NCI-H1436 (cell line): ENCODE results near the gene OLA1.
A peak's percentile ranks its signal among the peaks of the same experiment; 100 is the strongest.

Experiments
- DNase-seq: peaks from one replicate; lab custom pipeline; 2025; lab: John Stamatoyannopoulos, UW

Gene OLA1

DNA sequence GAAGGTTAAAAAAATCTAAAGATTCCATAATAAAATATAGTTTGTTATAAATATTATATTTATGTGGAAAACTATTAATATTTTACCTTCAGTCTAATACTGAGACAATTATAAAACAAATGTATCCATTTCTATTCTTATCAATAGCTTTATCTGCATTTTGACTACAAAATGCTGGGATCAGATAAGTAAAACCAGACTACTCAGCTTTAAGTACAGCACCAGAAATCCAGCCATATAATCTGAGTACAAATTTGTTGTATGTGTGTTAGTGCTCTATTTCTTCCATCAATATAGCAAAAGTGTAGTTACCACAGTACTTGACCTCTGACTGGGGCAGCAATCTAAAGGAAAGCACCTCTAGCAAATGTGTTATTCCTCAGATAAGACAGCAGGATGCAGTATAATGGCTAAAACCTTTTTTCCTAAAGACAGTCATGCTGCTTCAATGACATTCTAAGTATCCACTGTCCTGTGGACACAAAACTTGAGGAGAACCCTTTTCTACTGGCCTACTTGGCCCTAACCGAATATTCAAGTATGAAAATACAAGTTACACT is 68.1 kb downstream of the OLA1 start:
- DNase-seq = no peak

DNA sequence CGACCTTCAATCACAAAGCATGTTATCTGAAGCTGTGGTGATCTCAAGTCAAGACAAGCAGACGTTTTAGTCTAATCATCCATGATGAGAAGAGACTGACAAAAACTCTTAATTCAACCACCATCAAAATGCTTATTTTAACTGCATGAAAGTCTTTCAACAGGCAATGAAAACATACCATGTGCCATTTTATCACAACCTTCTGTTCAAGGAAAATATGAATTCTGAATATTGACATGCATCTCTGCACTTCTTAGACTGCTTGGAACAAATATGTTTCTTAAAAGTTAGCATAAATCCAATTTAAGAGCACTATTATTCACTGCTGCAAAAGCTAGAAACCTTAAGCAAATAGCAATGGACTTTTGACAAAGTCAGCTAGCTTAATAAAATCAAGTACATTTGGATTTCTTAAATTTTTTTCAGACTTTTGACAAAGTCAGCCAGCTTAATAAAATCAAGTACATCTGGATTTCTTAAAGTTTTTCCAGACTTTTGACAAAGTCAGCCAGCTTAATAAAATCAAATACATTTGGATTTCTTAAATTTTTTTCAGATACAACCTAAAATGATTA is 70.9 kb downstream of the OLA1 start:
- no peak for DNase-seq

DNA sequence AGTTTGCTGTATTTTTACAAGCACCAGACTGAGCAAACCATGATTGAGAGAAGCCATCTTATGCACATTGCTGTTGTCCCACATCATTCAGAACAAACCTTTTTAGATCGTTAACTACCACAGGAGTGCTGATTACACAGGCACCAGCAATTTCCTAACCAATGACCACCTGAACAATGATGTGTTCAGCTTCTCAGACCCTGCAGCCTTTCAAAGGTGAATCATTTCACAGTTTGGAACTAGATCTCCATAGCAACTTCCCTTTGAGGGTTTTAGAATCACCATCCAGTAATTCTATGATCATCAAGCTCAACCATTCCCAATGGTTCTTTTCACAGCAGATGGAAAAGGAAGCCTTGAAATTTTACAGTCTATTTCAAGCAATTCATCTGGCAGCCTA is 71.4 kb downstream of the OLA1 start:
- DNase-seq = peak; percentile 37

DNA sequence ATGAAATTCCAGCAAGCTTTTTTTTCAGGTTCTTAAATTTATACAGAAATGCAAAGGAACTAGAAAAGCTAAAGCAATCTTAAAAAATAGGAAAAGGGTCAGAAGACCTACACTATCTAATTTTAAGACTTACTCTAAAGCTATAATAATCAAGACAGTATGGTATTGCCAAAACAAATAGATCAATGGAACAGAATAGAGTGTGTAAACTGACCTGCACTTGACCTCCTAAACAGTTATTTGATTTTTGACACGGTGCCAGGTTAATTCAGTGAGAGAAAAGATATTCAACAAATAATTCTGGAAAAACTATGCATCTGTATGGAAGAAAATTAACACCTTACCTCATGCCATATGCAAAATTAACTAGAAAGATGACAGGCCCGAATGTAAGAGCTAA is 73.6 kb downstream of the OLA1 start:
- no peak for DNase-seq

DNA sequence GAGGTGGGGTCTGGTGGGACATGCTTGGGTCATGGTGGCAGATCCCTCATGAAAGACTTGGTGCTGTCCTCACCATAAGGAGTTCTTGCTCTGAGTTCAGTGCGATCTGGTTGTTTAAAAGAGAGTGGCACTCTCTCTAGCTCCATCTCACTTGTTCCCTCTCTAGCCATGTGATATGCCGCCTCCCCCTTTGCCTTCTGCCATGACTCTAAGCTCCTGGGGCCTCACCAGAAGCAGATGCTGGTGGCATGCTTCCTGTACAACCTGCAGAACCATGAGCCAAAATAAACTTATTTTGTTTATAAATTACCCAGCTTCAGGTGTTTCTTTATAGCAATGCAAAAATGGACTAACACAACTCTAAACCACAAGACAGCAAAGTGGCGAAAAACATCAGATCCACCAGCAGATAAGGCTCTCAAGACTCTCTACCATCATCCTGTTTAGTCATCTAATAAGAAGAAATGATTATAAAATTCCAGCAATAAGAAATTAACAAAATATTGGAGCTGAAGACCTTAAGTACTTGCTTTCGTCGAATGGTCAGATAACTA is 75.5 kb downstream of the OLA1 start:
- DNase-seq = no peak

DNA sequence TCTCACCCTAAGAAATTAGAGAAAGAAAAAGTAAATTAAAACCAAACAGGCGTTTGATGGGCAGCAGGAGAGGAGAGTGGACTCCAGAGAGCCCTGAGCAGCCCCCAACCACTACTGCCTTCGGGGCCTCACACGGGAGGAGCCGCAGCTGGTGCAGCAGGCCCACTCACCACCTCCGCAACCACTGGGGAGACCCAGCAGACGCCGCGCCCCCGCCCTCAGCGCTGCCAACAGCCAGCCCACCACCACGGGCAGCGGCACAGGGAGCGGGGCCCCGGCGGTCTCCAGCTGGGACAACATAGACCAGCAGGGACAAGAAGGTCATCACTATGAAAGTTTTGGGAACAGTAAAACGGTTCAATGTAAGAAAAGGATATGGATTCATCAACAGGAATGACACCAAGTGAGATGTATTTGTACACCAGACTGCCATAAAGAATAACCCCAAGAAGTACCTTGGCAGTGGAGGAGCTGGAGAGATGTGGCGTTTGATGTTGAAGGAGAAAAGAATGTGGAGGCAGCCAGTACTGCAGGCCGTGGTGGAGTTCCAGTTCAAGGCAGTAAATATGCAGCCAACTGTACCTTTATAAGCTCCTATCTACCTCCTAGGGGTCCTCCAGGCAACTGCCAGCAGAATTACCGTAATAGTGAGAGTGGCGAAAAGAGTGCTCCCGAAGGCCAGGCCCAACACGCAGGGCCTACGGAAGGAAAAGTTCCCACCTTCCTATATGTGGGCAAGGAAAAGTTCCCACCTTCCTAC is 76.5 kb downstream of the OLA1 start:
- no peak for DNase-seq

DNA sequence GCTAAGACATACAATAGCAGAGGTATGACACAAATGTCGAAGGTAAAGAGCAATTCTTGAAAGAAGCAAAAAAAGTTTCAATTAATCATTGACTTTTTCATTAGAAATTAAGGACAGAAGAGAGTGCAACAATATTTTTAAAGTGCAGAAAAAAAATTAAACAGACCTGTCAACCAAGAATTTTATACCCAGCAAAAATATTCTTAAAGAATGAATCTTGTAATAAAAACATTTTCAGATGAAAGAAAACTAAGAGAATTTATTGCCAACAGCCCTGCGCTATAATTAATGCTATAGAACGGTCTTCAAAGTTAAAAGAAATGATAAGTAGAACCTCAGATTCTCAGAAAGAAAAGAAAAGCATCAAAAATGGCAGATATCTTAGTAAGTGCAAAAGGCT is 79.0 kb downstream of the OLA1 start:
- DNase-seq = no peak

DNA sequence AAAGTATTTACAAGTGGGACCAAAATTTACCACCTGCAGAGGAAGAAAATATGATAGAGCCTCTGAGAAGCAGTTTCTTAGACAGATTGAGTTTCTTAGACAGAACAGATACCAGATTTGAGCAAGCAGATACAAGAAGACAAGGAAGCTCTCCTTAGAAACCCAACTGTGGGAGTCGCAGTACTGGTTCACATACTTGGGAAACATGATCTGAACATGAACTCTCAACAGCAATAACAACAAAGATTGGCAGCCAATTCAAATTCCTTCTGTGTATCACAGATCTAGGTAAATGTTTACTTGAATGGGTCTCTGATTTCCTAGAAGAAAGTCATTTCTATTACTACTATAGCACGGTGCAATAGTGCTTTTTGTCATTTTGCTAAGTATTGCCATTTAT is 82.1 kb downstream of the OLA1 start:
- no peak for DNase-seq

DNA sequence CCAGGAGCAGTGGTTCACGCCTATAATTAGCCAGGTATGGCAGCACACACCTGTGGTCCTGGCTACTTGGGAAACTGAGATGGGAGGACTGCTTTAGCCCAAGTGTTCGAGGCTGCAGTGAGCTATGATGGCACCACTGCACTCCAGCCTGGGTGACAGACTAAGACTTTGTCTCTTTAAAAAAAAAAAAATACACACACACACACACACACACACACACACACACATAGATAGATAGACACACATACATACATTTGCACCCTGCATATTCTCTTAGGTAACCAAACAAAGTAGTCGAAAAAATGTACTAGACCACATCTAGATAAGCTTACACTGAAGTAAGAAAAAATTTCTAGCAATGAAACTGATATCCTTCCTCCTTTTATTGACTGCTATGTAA is 86.8 kb downstream of the OLA1 start:
- DNase-seq = no peak

DNA sequence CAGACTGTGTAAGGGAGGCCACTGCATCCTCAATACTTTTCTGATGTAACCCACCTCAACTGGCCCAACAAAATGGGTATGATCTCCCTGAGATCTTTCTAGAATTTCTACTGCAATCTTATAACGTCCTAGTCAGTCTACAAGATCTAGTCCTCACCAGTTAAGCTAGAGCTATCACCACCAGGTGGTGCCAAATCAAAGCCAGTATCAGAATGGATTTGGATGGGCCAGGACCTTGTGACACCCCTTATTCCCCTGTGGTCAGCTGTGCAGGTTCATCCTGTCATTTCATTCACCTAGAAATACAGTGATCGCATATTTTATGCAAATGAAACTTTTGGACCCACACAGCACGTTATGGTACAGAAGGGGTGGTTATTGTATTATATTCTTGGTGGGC is 90.3 kb downstream of the OLA1 start:
- peak; percentile 33 for DNase-seq

DNA sequence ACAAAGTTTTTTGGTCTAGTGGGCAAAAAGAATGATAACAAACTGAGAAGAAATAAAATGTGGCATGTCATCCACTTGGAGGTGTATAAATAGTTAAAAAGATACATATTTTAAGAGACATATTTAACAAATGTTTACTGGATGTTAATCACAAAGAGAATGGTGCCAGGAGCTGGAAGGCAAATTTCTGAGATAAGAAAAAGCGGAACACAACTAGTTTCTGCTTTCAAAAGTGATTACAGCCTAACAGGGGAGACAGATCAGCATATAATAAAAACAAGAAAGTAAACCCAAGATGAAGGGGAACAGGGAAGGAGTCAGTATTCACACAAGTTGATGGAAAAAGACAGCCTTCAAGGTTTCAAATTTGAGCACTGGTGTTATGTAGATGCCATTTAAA is 91.3 kb downstream of the OLA1 start:
- DNase-seq = no peak

DNA sequence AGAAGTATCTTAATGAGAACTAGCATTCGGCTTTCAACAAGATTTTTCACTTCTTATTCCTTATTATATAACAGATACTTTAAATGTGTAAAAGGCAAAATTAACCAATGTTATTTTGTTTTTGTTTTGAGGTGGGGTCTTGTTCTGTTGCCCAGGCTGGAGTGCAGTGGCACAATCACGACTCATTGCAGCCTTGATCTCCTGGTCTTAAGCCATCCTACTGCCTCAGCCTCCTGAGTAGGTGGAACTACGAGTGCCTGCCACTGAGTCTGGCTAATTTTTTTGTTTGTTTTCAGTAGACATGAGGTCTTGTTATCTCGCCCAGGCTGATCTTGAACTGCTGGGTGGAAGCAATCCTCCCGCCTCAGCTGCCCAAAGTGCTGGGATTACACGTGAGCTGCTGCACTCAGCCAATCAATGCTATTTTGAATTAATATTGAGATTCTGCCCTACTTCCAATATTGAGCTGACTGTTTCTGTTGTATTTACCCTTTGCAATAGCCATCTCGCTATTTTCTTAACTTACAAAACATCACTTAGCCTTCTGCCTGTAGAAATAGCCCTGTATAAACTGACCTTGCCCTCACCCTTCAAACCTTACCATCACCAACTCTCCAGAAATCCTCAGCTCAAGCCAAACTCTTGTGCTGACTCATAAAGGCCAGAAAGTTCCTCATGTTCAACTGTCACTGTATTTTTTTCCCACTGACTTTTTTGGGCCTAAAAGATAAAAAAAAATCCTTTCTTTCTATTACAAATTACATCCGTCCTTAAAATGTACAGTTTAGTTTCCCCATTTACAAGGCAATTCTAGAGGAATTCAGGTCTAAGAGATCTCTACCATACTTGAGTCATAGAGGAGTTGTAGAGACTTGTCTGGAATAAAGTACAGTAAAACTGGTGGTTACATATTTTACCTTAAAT is 94.3 kb downstream of the OLA1 start:
- no peak for DNase-seq

DNA sequence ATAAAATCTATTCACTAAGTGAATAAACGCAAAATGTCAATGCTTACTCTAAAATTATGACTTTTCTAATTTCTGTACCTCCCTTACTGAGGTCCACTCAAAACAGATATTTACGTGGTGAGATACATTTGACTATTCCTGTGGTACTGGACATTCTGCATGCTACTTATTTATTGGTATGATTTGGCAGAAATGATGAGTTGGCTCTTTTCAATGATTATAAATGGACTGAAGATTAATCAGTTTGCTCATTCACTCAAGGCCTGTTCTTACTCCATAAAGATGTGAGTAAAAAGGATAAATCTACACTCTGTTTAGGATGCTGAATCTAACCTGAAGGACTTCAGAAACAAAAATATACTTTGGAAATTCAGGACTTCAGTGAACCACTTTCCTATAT is 98.8 kb downstream of the OLA1 start:
- no peak for DNase-seq

DNA sequence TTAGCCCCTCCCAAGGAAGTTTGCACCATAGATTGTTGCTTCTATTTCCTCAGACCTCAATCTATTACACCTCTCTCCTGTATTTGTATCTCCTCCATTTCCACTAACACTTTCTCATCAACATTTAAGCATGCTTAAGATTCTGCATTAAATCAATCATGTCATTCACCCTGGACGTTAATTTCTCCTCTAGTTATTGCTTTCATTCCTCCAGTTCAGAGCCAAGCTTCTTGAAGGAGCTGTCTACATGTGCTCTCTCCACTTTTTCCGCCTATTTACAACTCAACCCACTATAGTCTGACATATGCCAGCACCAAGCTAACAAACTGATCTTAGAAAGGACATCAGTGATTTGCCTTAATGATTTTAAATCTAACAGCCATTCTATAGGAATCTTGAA is 99.5 kb downstream of the OLA1 start:
- no peak for DNase-seq

DNA sequence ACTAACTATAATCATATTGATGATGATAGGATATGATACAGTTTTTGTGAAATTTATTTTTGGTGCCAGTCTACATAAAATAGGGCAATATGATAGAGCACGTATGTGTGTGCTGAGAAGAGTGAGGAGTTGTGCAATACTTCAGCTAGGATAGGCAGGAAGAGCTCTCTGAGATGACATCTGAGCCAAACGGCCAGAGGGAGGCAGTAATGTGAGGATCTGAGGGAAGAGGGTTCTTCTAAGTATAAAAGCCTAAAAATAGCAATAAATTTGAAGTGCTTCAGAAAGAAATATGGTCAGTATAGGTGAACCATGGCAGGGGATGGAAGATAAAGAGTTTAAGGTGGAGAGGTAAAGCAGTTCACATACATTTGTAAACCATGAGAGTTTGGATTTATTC is 102.5 kb downstream of the OLA1 start:
- DNase-seq = no peak

DNA sequence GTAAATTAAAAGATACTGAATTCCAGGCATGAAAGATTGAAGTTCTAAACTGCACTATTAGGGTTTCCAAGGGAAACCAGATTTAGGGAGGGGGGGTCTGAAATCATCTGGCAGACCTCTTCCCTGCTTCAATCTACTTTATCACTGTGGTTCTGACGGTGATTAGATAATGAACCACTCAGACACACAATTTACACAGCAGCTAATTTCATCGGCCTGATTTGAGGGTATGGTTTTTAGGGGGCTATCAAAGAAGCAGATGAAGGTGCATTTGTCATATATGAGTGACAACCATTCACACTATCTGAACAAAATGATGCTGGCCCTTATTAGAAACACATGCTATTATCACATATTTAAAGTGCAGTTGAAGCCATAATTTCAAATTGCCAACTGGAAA is 106.0 kb downstream of the OLA1 start:
- DNase-seq = peak; percentile 39

DNA sequence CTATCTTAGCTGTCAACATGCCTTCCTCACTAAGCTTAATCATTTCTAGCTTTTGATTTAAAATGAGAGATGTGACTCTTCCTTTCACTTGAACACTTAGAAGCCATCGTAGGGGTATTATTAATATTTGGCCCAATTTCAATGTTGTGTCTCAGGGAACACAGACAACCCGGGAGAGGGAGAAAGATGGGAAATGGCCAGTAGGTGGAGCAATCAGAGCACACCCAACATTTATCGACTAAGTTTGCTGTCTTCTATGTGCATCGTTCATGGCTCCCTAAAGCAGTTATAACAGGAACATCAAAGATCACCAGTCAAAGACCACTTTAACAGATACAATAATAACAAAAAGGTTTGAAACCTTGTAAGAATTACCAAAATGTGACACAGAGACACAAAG is 110.2 kb downstream of the OLA1 start:
- no peak for DNase-seq

DNA sequence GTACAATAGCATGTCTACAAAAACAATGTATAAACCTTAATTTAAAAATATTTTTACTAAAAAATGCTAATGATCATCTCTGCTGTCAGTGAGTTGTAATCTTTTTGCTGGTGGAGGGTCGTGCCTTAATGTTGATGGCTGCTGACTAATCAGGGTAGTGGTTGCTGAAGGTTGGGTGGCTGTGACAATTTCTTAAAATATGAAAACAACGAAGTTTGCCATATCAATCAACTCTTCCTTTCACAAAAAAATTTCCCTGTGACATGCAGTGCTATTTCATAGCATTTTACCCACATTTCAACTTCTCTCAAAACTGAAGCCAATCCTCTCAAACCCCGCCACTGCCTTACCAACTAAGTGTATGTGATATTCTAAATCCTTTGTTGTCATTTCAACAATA is 112.4 kb downstream of the OLA1 start:
- no peak for DNase-seq

DNA sequence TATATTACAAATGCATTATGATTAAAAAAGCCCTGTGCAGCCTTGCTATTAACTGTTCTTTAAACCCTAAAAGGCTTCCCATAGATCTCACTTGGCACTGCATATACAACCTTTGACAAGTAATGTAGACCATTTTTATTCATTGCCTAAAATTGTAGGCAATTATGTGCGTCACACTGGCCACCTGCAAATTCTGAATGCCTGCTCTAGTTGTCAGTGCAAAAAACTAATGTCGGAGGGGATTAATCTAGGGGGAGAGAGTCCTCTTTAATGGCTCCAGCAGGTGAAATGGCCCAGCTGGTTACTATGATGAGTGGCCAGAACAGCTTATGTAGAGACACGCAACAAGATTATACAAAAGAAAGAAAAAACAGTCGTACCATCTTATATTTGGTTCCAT is 123.2 kb downstream of the OLA1 start:
- DNase-seq = peak; percentile 92

DNA sequence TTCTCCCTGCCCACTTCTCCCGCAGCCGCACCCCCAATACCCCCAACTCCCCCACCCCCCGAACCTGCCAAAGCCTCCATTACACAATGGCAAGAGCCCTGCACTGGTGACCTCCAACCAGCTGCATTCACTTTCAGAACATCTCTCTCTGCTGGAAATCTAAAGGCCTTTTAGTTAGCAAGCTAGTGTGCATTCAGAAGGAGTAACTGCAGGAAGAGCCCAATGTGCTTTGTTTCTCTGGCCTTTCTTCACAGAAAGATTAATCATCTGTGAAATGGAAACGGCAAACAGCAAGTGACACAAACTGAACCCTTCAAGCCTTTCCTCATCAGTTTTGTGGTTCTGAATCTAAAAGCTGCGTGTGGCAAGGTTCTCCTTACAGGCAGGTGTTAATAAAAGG is 124.2 kb downstream of the OLA1 start:
- peak; percentile 56 for DNase-seq

DNA sequence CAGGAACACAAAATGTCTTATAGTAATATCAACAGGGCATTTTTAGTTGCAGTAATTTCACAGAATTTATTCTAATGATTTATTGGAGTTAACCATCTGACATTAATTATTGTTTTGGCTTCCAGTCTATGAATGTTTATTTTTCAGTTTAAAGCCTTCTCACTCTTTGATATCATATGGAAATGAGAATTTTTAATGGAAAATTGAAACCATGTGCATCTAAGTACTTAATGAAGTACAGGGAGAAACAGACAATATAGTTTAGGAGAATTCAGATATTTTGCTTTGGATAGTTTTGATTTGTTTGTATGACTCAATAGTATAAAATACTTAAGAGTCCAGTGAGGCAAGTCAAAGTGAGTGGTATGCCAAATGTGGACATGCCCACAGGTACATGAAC is 126.1 kb downstream of the OLA1 start:
- DNase-seq = no peak

DNA sequence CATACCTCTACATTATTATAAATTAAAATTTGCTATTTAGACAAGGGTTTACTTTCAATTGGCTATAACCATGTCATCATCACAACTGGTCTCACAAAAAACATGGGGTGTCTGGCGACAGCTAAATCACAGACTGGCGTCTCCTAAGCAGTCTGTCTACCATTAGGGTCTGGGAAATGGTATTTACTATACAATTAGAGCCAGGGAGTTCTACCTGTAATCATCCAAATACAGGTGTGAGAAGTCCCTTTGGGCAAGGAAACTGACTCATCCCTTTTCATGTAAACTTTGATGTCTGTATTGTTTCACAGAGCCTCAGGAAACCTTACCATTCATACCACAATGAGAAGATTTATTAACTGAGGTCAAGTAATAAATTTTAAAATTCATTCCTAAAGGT is 126.7 kb downstream of the OLA1 start:
- peak; percentile 16 for DNase-seq
